Fibroblast of villous mesenchyme (primary cell): ENCODE measurements around the gene TMA7. TPM values are rescaled to one million over a fixed set of nuclear protein-coding genes. Genes with fewer than 3 reads are reported as not detected.
A peak's percentile ranks its signal among the peaks of the same experiment; 100 is the strongest.

Experiments used
- DNase-seq: peaks from one replicate; pipeline ENCODE4 v3.0.0-alpha.2; 2010; ENCODE audit warnings: low read depth
- H3K4me3 ChIP-seq: 2 replicates; pipeline ENCODE4 v1.5.1; 2011; ENCODE audit warnings: low read depth, mild to moderate bottlenecking, low read length
- CTCF ChIP-seq: IDR thresholded peaks from 2 replicates; pipeline ENCODE4 v1.5.1; 2012; ENCODE audit warnings: low read depth, mild to moderate bottlenecking, low read length; ENCODE audit not compliant: insufficient read depth
- total RNA-seq: library from RNA; depleted of rRNA; stranded (reverse); fragments of >200 nt; gene quantifications from 2 replicates; pipeline ENCODE4 v1.2.3, GENCODE V29; 2012

The TMA7 gene
- total RNA-seq, 1 donor = 216 TPM

GRCh38 chr3:48436855-48437254 lies 3.2 kb upstream of the TMA7 start:
- no peak overlapping the region for H3K4me3 ChIP-seq
- no peak for DNase-seq
- no peak for TF ChIP-seq CTCF

GRCh38 chr3:48437812-48438211 lies 2.2 kb upstream of the TMA7 start:
- no peak for DNase-seq
- no peak for TF ChIP-seq CTCF
- no peak overlapping the region for H3K4me3 ChIP-seq

GRCh38 chr3:48440590-48440958 lies 517 bp downstream of the TMA7 start:
- TF ChIP-seq CTCF = no peak
- peak; percentile 42 for DNase-seq
- H3K4me3 ChIP-seq = peak overlapping the region; percentile 85

- no peak for DNase-seq
- peak overlapping the region; percentile 85 for H3K4me3 ChIP-seq
- no peak for TF ChIP-seq CTCF
These were observed 1.9 kb downstream of the TMA7 start for GRCh38 chr3:48441940-48442339.

- DNase-seq = no peak
- TF ChIP-seq CTCF = no peak
- peak overlapping the region; percentile 90 for H3K4me3 ChIP-seq
These were observed 5.3 kb downstream of the TMA7 start for GRCh38 chr3:48445277-48445882.

- no peak for DNase-seq
- H3K4me3 ChIP-seq = peak overlapping the region; percentile 90
- TF ChIP-seq CTCF = no peak
These were observed 6.0 kb downstream of the TMA7 start for GRCh38 chr3:48446043-48446424.

- DNase-seq = peak; percentile 90
- peak within 1 kb of the TSS; percentile 90 for H3K4me3 ChIP-seq
- TF ChIP-seq CTCF = no peak
These were observed 6.6 kb downstream of the TMA7 start, which contains the start of gene ATRIP for GRCh38 chr3:48446425-48447193. TSS of gene ATRIP (plus strand) at chr3:48446737. CDS start at chr3:48446846, 109 bp downstream.
